HG02588 (cell line): ENCODE data around the gene PIN1.

Experiments
- ATAC-seq: cut with Tn5 transposase; IDR thresholded peaks from one replicate; pipeline ENCODE4 v1.9.1; 2021; ENCODE audit warnings: mild to moderate bottlenecking, moderate library complexity; ENCODE audit not compliant: unreplicated experiment

Gene PIN1

GRCh38 chr19:9883231-9883758 is 48.2 kb downstream of the PIN1 start:
- ATAC-seq = no peak

DNA sequence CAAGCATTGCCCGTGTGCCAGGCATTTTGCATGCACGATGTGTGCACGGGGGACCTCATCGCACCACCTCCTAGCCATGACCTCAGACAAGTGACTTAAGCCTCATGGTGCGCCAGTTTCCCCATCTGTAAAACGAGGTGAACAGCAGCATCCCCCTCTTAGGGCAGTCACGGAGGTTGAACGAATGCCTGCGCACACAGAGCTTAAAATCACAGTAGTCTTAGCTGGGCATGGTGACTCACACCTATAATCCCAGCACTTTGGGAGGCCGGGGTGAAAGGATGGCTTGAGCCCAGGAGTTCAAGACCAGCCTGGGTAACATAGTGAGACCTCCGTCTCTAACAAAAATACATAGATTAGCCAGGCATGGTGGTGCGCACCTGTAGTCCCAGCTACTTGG is 48.6 kb downstream of the PIN1 start:
- ATAC-seq = no peak

DNA sequence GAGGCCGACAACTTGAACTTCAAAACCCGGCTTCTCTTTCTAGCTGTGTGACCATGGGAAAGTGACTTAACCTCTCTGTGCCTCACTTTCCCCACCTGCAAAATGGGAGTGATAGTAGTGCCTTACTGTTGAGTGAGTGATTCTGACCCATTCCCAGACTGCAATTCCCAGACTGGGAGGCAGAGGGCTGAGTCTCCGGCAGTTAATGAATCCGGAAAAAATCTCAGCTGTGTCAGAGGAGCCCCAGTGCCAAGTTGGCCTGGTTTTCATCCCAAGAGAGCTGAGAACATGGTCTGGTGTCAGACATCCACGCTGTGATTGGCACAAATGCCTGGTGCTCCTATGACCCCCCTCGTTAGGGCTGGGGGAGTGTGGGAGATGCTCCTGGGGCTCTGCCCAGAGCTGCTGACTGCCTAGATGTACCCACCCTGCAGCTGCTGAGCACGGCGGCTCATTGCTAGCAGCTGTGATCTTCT is 50.0 kb downstream of the PIN1 start:
- no peak for ATAC-seq

- ATAC-seq = no peak
Observed at GRCh38 chr19:9891609-9892373, 56.7 kb downstream of the PIN1 start.
